DMS153 treated with DMSO at 0.1 percent for 48 hours (cell line): ENCODE results near the gene MTCH1.

Experiments used
- DNase-seq: peaks from one replicate; lab custom pipeline; 2025; ENCODE audit not compliant: unreplicated experiment; lab: John Stamatoyannopoulos, UW

Gene MTCH1, protein sequence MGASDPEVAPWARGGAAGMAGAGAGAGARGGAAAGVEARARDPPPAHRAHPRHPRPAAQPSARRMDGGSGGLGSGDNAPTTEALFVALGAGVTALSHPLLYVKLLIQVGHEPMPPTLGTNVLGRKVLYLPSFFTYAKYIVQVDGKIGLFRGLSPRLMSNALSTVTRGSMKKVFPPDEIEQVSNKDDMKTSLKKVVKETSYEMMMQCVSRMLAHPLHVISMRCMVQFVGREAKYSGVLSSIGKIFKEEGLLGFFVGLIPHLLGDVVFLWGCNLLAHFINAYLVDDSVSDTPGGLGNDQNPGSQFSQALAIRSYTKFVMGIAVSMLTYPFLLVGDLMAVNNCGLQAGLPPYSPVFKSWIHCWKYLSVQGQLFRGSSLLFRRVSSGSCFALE

DNA sequence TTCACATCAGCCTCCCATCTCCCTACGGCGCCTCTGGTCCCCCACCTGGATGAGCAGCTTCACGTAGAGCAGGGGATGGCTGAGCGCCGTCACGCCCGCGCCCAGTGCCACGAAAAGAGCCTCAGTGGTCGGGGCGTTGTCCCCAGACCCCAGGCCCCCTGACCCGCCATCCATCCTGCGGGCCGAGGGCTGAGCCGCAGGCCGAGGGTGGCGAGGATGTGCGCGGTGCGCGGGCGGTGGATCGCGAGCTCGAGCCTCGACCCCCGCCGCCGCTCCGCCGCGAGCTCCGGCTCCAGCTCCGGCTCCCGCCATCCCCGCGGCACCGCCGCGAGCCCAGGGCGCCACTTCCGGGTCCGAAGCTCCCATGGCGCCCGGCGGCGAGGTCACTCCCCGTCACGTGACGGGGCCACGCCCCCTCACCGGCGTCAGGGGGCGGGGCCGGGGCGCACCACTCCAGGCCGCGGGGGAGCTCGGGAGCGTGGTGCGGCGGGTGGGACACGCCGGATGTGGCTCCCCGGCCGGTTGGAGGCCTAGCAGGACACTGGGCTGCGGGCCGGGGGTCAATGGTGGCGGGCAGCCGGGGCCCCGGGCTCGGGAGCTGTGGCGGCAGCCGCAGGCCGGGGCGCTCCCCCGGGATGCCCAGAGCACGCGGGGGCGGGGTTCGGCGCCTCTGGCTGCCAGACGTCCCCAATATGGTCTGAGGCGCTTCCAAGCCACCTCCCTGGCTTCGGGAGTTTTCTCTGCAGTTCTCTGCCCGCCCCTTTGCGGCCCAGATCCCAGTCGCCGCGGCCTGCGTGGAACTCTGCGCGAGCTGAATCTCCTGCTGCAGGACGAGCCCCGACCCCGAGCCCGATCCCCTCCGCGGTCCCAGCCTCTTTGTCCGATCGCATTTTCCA, at the start of gene MTCH1:
MTCH1 (minus strand) TSS at position 389 of the 896 bp plus-strand sequence; CDS start at position 366, 23 bp downstream.
- DNase-seq, result no peak

GRCh38 chr6:37033819-37034795, 48.1 kb upstream of the MTCH1 start:
- no peak for DNase-seq

DNA sequence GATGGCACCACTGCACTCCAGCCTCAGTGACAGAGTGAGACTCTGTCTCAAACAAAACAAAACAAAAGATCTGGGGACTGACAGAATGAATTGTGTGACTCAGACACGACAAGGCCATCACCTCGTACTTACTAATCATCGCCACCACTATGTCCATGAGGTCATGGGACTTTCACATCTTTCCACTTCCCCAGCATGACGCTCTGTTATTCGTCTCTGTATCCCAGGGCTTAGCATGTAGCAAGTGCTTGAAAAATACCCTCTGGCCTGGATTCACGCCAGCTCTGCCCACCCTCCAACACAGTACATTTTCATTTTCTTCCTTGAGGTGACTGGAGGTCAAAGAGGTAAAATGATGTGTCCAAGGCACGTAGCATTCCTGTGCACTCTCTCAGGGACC, 47.3 kb upstream of the MTCH1 start:
- DNase-seq, result no peak

GRCh38 chr6:37032239-37032638, 46.2 kb upstream of the MTCH1 start:
- no peak for DNase-seq

DNA sequence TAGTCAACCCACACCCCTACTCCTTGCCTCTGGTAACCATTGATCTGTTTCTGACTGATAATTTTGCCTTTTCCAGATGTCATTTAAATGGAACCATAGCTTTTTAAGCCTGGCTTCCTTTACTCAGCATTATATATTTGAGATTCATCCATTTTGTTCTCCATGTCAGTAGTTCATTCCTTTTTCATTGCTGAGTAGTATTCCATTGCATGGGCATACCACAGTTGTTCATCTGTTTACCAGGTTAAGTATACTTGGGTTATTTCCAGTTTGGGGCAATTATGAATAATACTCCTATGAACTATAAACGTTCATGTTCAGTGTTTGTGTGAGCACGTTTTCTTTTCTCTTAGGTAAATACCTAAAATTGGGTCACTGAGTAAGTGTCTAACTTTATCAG, 44.6 kb upstream of the MTCH1 start:
- no peak for DNase-seq

- no peak for DNase-seq
Measured at GRCh38 chr6:37029249-37029971, 43.4 kb upstream of the MTCH1 start.

- DNase-seq, result no peak
Measured at GRCh38 chr6:37027811-37028469, 41.9 kb upstream of the MTCH1 start.

- no peak for DNase-seq
Measured at GRCh38 chr6:37027036-37027720, 41.2 kb upstream of the MTCH1 start.

- DNase-seq, result no peak
Measured at GRCh38 chr6:37025621-37026466, 39.8 kb upstream of the MTCH1 start.

GRCh38 chr6:37024656-37025337, 38.8 kb upstream of the MTCH1 start:
- no peak for DNase-seq

- no peak for DNase-seq
Measured at GRCh38 chr6:37022135-37022863, 36.3 kb upstream of the MTCH1 start.

DNA sequence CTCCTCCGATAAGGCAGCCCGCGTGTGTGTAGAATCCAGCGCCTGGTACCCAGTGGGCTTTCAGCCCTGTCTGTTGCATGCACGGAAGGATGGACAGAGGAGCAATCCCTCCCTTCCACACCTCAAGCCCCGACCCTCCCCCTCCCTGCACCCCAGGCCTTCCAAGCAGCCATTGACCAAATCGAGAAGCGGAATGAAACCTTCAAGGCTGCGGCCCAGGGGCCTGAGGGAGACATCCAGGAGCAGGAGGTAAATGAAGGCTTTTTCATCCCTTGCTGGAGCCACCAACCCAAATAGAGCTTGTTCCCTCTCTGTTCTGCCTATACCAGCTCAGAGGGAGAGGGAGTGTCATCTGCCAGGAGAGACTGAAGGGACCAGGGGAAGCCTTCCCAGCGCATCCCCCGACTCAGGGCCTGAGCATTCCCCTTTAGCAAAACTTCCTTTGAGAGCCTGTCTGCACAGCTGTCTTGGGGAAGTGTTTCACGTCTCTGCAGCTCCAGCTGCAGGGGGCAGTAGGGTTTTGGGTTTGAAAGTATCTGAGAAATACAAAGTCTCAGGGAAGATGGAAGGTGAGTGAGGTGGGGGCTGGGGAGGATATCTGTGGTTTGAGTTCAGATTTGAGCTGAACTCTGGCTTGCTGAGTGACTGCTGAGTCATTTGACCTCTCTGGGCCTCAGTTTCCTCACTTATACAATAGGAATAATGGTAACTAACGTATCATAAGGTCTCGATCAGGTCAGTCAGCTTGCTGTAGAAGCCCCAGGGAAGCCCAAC, 35.5 kb upstream of the MTCH1 start:
- DNase-seq, result no peak

- DNase-seq, result no peak
Measured at GRCh38 chr6:37020812-37021211, 34.8 kb upstream of the MTCH1 start.

DNA sequence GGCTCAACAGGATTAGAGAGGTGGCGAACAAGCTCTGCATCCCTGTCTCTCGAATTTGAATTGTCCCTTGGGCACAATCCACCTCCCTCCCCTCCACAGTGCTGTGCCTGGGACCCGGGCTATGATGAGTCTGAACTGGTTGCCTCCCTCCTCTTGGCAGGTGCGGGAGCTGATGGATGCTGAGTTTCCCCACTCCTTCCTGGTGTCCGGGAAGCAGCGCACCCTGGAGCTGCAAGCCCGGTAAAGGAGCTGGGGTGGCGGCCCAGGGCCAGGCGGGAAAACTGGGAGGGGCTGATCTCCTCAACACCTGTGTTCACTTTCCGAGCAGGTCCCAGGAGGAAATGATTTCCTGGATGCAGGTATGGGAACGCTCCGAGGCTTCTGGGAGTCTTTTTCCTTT, 34.4 kb upstream of the MTCH1 start:
- peak; percentile 40 for DNase-seq

DNA sequence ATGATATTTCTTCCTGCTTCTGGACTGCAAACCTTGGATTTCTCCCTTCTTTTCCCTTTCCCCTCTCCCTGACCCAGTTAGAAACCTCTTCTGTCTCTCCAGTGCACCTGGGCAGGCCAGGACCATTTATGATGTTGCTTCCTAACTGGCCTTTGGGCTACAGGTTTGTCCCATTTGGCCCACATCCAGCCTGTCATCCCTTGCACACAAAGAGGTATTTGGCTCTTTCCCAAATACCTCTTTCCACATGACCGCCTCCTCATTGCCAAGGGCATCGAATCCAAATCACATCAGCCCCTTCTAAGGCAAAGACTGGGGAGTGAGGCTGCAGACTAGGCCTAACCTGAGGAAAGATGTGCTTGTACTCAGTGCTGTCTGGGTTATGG, 33.1 kb upstream of the MTCH1 start:
- peak; percentile 39 for DNase-seq
